GM12878 (cell line): Measurements from ENCODE around the gene CAPN2. TPM values are rescaled to one million over a fixed set of nuclear protein-coding genes. Genes with fewer than 3 reads are reported as not detected.

Experiments
- ATAC-seq: fragments of 200-7000 bp; cut with Tn5 transposase; 3 replicates; pipeline ENCODE4 v1.9.1; 2020; ENCODE audit warnings: mild to moderate bottlenecking, moderate library complexity
- BruUV-seq: library from RNA; stranded (reverse); fragments of 400-500 nt; replicated peaks from 2 replicates; lab custom pipeline; 2021; lab: Mats Ljungman, UMichigan
- CTCF ChIA-PET: fragments of 300-600 bp; sonication (Branson Sonifier 250); formaldehyde crosslinking; extraction: SDS; loops from one replicate; lab custom pipeline; 2021; ENCODE audit warnings: inconsistent platforms; lab: Yijun Ruan, JAX
- POLR2A ChIA-PET: fragments of 350-600 bp; formaldehyde crosslinking; extraction: SDS; loops from one replicate; lab custom pipeline; 2021; ENCODE audit warnings: inconsistent platforms; lab: Charles Lee
- RAD21 ChIA-PET: fragments of 300-600 bp; sonication (Branson Sonifier 250); formaldehyde crosslinking; loops from one replicate; lab custom pipeline; 2023; ENCODE audit warnings: antibody characterized with exemption; ENCODE audit not compliant: unreplicated experiment; lab: Charles Lee
- SMC1A ChIA-PET: fragments of 300-600 bp; sonication (Branson Sonifier 250); formaldehyde crosslinking; loops from one replicate; lab custom pipeline; 2023; ENCODE audit not compliant: unreplicated experiment, uncharacterized antibody; lab: Charles Lee
- DNase-seq: peaks from one replicate; pipeline ENCODE4 v3.0.0-alpha.2; 2011; ENCODE audit warnings: low read depth, low spot score
- FAIRE-seq: peaks from 3 replicates; lab custom pipeline; 2011; peaks lifted over from hg19 to GRCh38; lab: Jason Lieb, UNC
- H2AFZ ChIP-seq: 2 replicates; pipeline ENCODE4 v1.6.0; 2011; ENCODE audit warnings: low read depth, low read length, control low read depth; ENCODE audit not compliant: control insufficient read depth
- H3K27ac ChIP-seq: 2 replicates; pipeline ENCODE4 v1.5.1; 2011; ENCODE audit warnings: control low read depth; ENCODE audit not compliant: control insufficient read depth, insufficient read depth
- H3K27me3 ChIP-seq, 2 experiments: replicated peaks in 1 of 2; 2 replicates each; pipeline versions ENCODE4 v1.6.0 to v1.6.1; 2011; ENCODE audit warnings: low read length in 1 of 2; ENCODE audit not compliant: control insufficient read depth in 2 of 2, insufficient read depth in 2 of 2
- H3K36me3 ChIP-seq, 2 experiments: 2 replicates each; pipeline ENCODE4 v1.5.1; 2011; ENCODE audit warnings: low read length in 1 of 2; ENCODE audit not compliant: control insufficient read depth in 2 of 2, insufficient read depth in 2 of 2
- H3K4me1 ChIP-seq: 2 replicates; pipeline ENCODE4 v1.6.1; 2011; ENCODE audit warnings: mild to moderate bottlenecking, low read length, moderate library complexity, mixed read lengths; ENCODE audit not compliant: control insufficient read depth, insufficient read depth
- H3K4me2 ChIP-seq: 2 replicates; pipeline ENCODE4 v1.6.0; 2011; ENCODE audit warnings: control low read depth; ENCODE audit not compliant: control insufficient read depth, insufficient read depth
- H3K4me3 ChIP-seq: fragments of 200-600 bp; sonication (generic); 2 replicates; pipeline ENCODE4 v1.5.1; 2016
- H3K79me2 ChIP-seq: 2 replicates; pipeline ENCODE4 v1.6.0; 2011; ENCODE audit warnings: low read length; ENCODE audit not compliant: control insufficient read depth, insufficient read depth
- H3K9ac ChIP-seq: 2 replicates; pipeline ENCODE4 v1.8.0; 2011; ENCODE audit warnings: low read length, control low read depth, mixed read lengths; ENCODE audit not compliant: control insufficient read depth, insufficient read depth
- H3K9me3 ChIP-seq: replicated peaks from 3 replicates; pipeline ENCODE4 v1.5.1; 2011; ENCODE audit warnings: mild to moderate bottlenecking, low read length; ENCODE audit not compliant: control insufficient read depth, insufficient read depth
- H4K20me1 ChIP-seq: 2 replicates; pipeline ENCODE4 v1.6.0; 2011; ENCODE audit not compliant: control insufficient read depth, insufficient read depth
- BCL11A ChIP-seq: IDR thresholded peaks from 2 replicates; pipeline ENCODE4 v1.6.1; 2011; ENCODE audit warnings: low read depth, low read length
- BMI1 ChIP-seq: fragments of 450-650 bp; IDR thresholded peaks from 2 replicates; pipeline ENCODE4 v1.6.1; 2016; ENCODE audit warnings: mild to moderate bottlenecking, moderate library complexity, borderline replicate concordance
- RAD21 ChIP-seq: IDR thresholded peaks from 2 replicates; pipeline ENCODE4 v1.6.1; 2011; ENCODE audit warnings: mild to moderate bottlenecking, low read depth, low read length, moderate library complexity; ENCODE audit not compliant: insufficient read depth
- SMC3 ChIP-seq: IDR thresholded peaks from 2 replicates; pipeline ENCODE4 v1.6.1; 2011; ENCODE audit warnings: low read length, improper control_type of control experiment, borderline replicate concordance
- SREBF2 ChIP-seq: IDR thresholded peaks from 2 replicates; pipeline ENCODE4 v1.6.1; 2012; ENCODE audit warnings: mild to moderate bottlenecking, low read length
- WGBS: methylation state at CpG from one replicate; pipeline ENCODE4 v1.1.6; 2016; ENCODE audit warnings: low lambda C conversion rate; ENCODE audit not compliant: insufficient replicate concordance, insufficient coverage; ENCODE audit errors: missing lambda C conversion rate; 5-methylcytosine and 5-hydroxymethylcytosine counted together
- in situ Hi-C: fragments of 300-500 bp; cut with MboI; formaldehyde crosslinking; loops from 9 replicates; pipeline ENCODE4 v1.14.3; 2018; ENCODE audit warnings: mixed read lengths
- intact Hi-C: fragments of 100-400 bp; cut with micrococcal nuclease; formaldehyde crosslinking; loops from one replicate; pipeline ENCODE4 v1.14.2; 2022; ENCODE audit not compliant: unreplicated experiment
- polyA plus RNA-seq, 11 experiments: library from polyadenylated mRNA; depleted of rRNA in 4 of 11; unstranded in 6 of 11; stranded (reverse) in 5 of 11; fragments of >200 nt; fragmentation: Nextera tagmentation in 4 of 11; fragmentation: Illumina TruSeq in 1 of 11; extraction: Ambion mirVana in 4 of 11; extraction: Trizol in 1 of 11; gene quantifications; 1 replicate in 1 of 11; 2 replicates in 10 of 11; pipeline versions ENCODE4 v1.2.1 to v1.2.3, GENCODE V29; 2011 to 2016; ENCODE audit warnings: inconsistent platforms in 2 of 11, missing spikeins in 2 of 11, low read depth in 1 of 11
- total RNA-seq, 4 experiments: library from RNA; depleted of rRNA in 3 of 4; stranded (reverse); fragments of >200 nt in 3 of 4; fragmentation: Illumina TruSeq in 1 of 4; extraction: Trizol in 1 of 4; gene quantifications; 2 replicates each; pipeline versions ENCODE4 v1.2.1 to v1.2.3, GENCODE V29; 2013 to 2021
- TF ChIP-seq, protein P1 (sequence below): fragments of 450-650 bp; IDR thresholded peaks from 2 replicates; pipeline ENCODE4 v1.6.1; 2016; ENCODE audit warnings: mild to moderate bottlenecking
- TF ChIP-seq, protein P2 (sequence below), 3 experiments: IDR thresholded peaks in 2 of 3; conservative IDR thresholded peaks in 1 of 3; 2 replicates each; pipeline ENCODE4 v1.5.1; 2011; ENCODE audit warnings: low read depth in 3 of 3, low read length in 3 of 3, mild to moderate bottlenecking in 3 of 3, control low read depth in 2 of 3, moderate library complexity in 2 of 3, inconsistent platforms in 1 of 3, mixed read lengths in 1 of 3; ENCODE audit not compliant: control insufficient read depth in 2 of 3, insufficient read depth in 1 of 3; ENCODE audit errors: extremely low read depth in 1 of 3

The CAPN2 gene
- total and polyA plus RNA-seq, 10 of the 15 experiments (the other 5 are each of a cell fraction or from before 2014, with no cell fraction given), result 6.0 to 21.4 (median 16.6) TPM

DNA sequence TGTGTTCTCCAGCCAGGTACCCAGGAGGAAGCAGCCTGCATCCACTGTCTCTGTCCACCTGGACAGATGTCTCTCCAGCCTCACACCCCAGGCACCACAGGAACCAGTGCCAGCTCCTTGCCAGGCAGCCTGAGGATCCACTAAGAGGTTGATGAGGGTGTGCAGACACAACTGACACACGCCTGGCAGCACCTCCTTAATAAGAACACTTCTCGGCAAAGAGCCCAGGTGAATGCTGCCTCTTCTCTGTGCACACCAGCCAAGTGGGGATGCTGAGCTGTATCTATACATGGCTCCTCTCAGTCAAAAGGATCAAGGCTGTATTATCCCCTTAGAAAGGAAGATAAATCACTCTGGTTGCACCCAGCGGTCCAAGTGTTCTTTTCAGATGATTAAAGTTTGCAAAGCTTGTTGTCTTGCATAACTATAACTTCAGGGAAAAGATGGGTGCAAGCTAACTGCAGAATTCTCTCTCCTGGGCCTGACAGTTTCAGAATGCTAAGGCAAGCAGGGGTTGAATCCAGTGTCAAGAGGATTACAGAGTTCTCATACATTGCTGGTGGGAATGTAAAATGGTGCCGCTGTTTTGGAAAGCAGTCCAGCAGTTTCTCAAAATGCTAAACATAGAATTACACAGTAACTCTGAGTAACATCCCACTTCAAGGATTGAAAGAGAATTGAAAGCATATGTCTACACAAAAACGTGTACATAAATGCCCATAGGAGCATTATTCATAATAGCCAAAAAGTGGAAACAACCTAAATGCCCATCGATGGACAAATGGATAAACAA, 43.1 kb upstream of the CAPN2 start (continued):
- TF ChIP-seq, protein P1, sequence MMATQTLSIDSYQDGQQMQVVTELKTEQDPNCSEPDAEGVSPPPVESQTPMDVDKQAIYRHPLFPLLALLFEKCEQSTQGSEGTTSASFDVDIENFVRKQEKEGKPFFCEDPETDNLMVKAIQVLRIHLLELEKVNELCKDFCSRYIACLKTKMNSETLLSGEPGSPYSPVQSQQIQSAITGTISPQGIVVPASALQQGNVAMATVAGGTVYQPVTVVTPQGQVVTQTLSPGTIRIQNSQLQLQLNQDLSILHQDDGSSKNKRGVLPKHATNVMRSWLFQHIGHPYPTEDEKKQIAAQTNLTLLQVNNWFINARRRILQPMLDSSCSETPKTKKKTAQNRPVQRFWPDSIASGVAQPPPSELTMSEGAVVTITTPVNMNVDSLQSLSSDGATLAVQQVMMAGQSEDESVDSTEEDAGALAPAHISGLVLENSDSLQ, result no peak
- no peak for TF ChIP-seq BMI1
- TF ChIP-seq SREBF2, result no peak

DNA sequence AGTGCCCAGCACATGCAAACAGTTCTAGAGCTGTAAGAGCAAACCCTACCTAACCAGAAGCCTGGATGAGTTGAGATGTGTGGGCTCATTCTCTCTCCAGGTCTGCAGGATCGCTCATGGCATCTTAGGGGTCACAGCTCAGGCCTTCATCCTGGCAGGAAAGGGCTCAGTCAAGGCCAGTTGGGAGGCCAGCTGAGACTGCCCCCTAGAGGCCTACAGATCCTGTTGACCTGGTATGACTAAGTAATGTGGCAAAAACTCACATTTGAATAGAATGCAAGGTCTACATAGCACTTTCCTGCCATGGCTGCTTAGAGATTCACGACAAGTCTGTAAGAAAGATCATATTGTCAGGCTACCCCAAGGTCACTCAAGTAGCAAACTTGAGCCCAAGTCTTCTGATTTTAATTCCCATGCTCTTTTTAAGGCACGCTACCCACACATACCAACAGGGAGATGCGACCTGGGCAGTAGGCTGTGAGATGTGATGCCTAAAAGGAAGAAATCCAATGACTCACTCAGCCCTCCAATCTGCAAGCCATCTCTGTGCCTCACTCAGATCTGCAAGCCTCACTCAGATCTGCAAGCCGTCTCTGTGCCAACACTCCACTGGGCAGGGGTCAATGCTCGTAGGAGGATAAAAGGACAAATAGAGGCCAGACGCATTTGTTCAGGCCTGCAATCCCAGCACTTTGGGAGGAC, 41.7 kb upstream of the CAPN2 start:
- no peak overlapping the region for H3K9ac ChIP-seq
- intact Hi-C loops (no loop called here), in situ Hi-C loops (no loop called here)
- WGBS, result 39% methylated on average over 7 of the region's 7 CpGs
- ChIA-PET RAD21 (interaction anchor here (0.8 to 1.1 kb wide), 3 partner anchors 114 to 139 kb away, joined by 3 to 6 read pairs (median 3); no protein-coding TSS in a partner anchor), POLR2A (no interaction called here), CTCF (interaction anchor here (0.6 to 5.6 kb wide), 7 partner anchors 17 to 537 kb away, joined by 3 to 40 read pairs (median 5); no protein-coding TSS in a partner anchor), SMC1A (interaction anchor here (0.7 kb wide), 1 partner anchor 114 kb away, joined by 3 read pairs; no protein-coding TSS in a partner anchor)
- TF ChIP-seq, protein P2, sequence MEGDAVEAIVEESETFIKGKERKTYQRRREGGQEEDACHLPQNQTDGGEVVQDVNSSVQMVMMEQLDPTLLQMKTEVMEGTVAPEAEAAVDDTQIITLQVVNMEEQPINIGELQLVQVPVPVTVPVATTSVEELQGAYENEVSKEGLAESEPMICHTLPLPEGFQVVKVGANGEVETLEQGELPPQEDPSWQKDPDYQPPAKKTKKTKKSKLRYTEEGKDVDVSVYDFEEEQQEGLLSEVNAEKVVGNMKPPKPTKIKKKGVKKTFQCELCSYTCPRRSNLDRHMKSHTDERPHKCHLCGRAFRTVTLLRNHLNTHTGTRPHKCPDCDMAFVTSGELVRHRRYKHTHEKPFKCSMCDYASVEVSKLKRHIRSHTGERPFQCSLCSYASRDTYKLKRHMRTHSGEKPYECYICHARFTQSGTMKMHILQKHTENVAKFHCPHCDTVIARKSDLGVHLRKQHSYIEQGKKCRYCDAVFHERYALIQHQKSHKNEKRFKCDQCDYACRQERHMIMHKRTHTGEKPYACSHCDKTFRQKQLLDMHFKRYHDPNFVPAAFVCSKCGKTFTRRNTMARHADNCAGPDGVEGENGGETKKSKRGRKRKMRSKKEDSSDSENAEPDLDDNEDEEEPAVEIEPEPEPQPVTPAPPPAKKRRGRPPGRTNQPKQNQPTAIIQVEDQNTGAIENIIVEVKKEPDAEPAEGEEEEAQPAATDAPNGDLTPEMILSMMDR (IDR thresholded peaks at IDR 0.05 in 2 of 3, conservative IDR thresholded peaks at IDR 0.05 in 1 of 3; ENCODE audit: control insufficient read depth in 2 of 3, extremely low read depth in 1 of 3, insufficient read depth in 1 of 3, low read depth in 3 of 3, low read length in 3 of 3), result peak; percentile 49 to 61 (median 50)
- TF ChIP-seq BCL11A, result no peak
- peak; percentile 53 for TF ChIP-seq RAD21
- peak; percentile 27; the same call in 1 of the 2 replicates for TF ChIP-seq SMC3
- H3K4me1 ChIP-seq, result no peaks in the 10 kb centered on the region
- H3K36me3 ChIP-seq, result no peaks in the 10 kb centered on the region
- DNase-seq (no peak), FAIRE-seq (no peak), ATAC-seq (peak; percentile 88)
- no peaks in the 10 kb centered on the region for H4K20me1 ChIP-seq
- H3K27me3 ChIP-seq, result 0 out of 4 replicates have a peak, but pooled peaks cover 0 to 2% of the 10 kb centered on the region in 2 experiments
- no peaks in the 10 kb centered on the region for H3K79me2 ChIP-seq
- H3K4me2 ChIP-seq, result no peak overlapping the region
- no peak overlapping the region for H3K27ac ChIP-seq
- BruUV-seq, result no TSS peak
- H2AFZ ChIP-seq, result no peak overlapping the region
- H3K9me3 ChIP-seq, result peaks cover 2% of the 10 kb centered on the region; the same call in 2 of the 3 replicates
- no peak overlapping the region for H3K4me3 ChIP-seq
